Measurements from ENCODE around the gene BNIP5. TPM values are rescaled to one million over a fixed set of nuclear protein-coding genes. Genes with fewer than 3 reads are reported as not detected.

BNIP5 gene
- total RNA-seq, 1 donor from 2014 or later: not detected

GRCh38 chr6:36305885-36306284, 30.8 kb downstream of the BNIP5 start:
- H3K4me1 ChIP-seq: peaks cover 12 to 13% of the 10 kb centered on the region in 2 donors
- TF ChIP-seq, protein P1, sequence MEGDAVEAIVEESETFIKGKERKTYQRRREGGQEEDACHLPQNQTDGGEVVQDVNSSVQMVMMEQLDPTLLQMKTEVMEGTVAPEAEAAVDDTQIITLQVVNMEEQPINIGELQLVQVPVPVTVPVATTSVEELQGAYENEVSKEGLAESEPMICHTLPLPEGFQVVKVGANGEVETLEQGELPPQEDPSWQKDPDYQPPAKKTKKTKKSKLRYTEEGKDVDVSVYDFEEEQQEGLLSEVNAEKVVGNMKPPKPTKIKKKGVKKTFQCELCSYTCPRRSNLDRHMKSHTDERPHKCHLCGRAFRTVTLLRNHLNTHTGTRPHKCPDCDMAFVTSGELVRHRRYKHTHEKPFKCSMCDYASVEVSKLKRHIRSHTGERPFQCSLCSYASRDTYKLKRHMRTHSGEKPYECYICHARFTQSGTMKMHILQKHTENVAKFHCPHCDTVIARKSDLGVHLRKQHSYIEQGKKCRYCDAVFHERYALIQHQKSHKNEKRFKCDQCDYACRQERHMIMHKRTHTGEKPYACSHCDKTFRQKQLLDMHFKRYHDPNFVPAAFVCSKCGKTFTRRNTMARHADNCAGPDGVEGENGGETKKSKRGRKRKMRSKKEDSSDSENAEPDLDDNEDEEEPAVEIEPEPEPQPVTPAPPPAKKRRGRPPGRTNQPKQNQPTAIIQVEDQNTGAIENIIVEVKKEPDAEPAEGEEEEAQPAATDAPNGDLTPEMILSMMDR (IDR thresholded peaks at IDR 0.05): no peak
- H3K9me3 ChIP-seq: no peaks in the 10 kb centered on the region
- H3K27me3 ChIP-seq: no peaks in the 10 kb centered on the region
- no peak overlapping the region for H3K4me3 ChIP-seq
- no peak overlapping the region for H3K27ac ChIP-seq
- DNase-seq (ENCODE audit: low spot score in 2 of 2): no peak
- intact Hi-C loops (cut with DNase I): no loop called here
- no peaks in the 10 kb centered on the region for H3K36me3 ChIP-seq

DNA sequence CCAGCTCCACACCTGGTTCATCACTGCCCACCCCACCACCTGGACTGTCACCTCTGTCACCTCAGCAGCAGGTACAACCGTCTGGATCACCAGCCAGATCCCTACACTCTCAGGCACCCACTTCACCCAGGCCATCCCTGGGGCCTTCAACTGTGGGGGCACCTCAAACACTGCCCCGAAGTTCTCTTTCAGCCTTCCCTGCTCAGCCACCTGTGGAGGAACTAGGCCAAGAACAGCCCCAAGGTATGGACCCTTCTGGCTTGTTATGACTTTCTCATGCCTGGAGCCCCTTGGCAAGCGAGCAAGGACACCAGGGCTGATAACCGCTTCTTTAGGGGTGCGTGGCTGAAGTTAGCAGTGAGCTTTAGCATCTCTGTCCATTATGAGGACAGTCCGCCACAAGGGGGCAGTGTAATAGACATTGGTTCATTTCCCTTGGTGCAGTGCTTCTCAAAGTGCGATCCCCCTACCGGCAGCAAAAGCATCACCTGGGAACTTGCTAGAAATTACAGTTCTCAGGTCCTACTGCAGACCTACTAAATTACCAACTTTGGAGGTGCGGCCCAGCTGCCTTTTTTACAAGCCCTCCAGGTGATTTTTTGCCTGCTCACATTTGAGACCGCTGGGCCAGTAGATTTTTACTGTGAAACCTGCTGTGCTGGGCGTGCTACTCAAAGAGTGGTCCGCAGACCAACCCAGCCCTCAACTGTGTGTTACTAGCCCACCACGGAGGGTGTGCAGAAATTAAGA, 34.3 kb downstream of the BNIP5 start:
- Histone ChIP-seq H3K27ac (peak overlapping the region; percentile 30 to 62), H3K9me3 (no peaks in the 10 kb centered on the region), H3K4me1 (peaks cover 12 to 13% of the 10 kb centered on the region in 2 donors), H3K27me3 (no peaks in the 10 kb centered on the region), H3K4me3 (no peak overlapping the region), H3K36me3 (no peaks in the 10 kb centered on the region)
- DNase-seq (ENCODE audit: low spot score in 2 of 2): peak; percentile 33 to 93
- TF ChIP-seq, protein P1 (IDR thresholded peaks at IDR 0.05): peak; percentile 73 to 84 (median 82)
- intact Hi-C loops (cut with DNase I): loop anchor here (1.0 kb wide), 1 partner anchor 58 kb away; no protein-coding TSS in a partner anchor

GRCh38 chr6:36301781-36302180, 34.9 kb downstream of the BNIP5 start:
- Histone ChIP-seq H3K9me3 (no peaks in the 10 kb centered on the region), H3K27me3 (no peaks in the 10 kb centered on the region), H3K4me3 (no peak overlapping the region), H3K36me3 (no peaks in the 10 kb centered on the region), H3K27ac (peak overlapping the region; percentile 30 to 62), H3K4me1 (peaks cover 12 to 13% of the 10 kb centered on the region in 2 donors)
- TF ChIP-seq, protein P1 (IDR thresholded peaks at IDR 0.05): no peak
- intact Hi-C loops (cut with DNase I): loop anchor here (1.0 kb wide), 1 partner anchor 59 kb away; no protein-coding TSS in a partner anchor
- no peak for DNase-seq (ENCODE audit: low spot score in 2 of 2)

GRCh38 chr6:36301085-36301658, 35.5 kb downstream of the BNIP5 start:
- TF ChIP-seq, protein P1 (IDR thresholded peaks at IDR 0.05): no peak
- DNase-seq (ENCODE audit: low spot score in 2 of 2): no peak
- peaks cover 12 to 13% of the 10 kb centered on the region in 2 donors for H3K4me1 ChIP-seq
- no peaks in the 10 kb centered on the region for H3K9me3 ChIP-seq
- no peak overlapping the region for H3K4me3 ChIP-seq
- no peaks in the 10 kb centered on the region for H3K36me3 ChIP-seq
- H3K27me3 ChIP-seq: no peaks in the 10 kb centered on the region
- H3K27ac ChIP-seq: peak overlapping the region in 1 of 2 donors; percentile 62
- intact Hi-C loops (cut with DNase I): no loop called here

DNA sequence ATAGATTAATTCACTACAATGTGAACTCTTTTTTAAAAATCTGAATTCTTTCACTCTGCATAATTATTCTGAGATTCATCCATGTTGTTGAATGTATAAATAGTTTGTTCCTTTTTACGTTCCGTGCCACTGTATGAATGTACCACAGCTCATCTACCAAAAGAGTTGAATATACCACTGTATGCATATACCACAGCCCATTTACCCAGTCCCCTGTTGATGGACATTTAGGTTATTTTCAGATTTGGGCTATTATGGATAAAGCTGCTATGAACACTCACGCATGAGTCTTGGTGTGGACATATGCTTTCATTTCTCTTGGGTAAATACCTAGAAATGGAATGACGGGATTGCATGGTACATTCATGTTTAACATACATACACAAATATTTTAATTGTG, 38.7 kb downstream of the BNIP5 start:
- H3K4me3 ChIP-seq: no peak overlapping the region
- TF ChIP-seq, protein P1 (IDR thresholded peaks at IDR 0.05): no peak
- H3K27ac ChIP-seq: no peak overlapping the region
- intact Hi-C loops (cut with DNase I): no loop called here
- DNase-seq (ENCODE audit: low spot score in 2 of 2): no peak
- no peaks in the 10 kb centered on the region for H3K36me3 ChIP-seq
- no peaks in the 10 kb centered on the region for H3K27me3 ChIP-seq
- peaks cover 12 to 13% of the 10 kb centered on the region in 2 donors for H3K4me1 ChIP-seq
- H3K9me3 ChIP-seq: no peaks in the 10 kb centered on the region
